Fibroblast of lung (primary cell): ENCODE results near the gene MFGE8. TPM values are rescaled to one million over a fixed set of nuclear protein-coding genes. Genes with fewer than 3 reads are reported as not detected.

Source experiments
- DNase-seq, 2 donors: peaks; one replicate each; pipeline versions ENCODE4 v3.0.0 to v3.0.0-alpha.2; 2010; ENCODE audit warnings: low read depth in 2 of 2
- H2AFZ ChIP-seq: 2 replicates; pipeline ENCODE4 v1.5.1; 2012; ENCODE audit warnings: low read length, control low read depth, inconsistent platforms
- H3K27ac ChIP-seq: 2 replicates; pipeline ENCODE4 v1.5.1; 2011; ENCODE audit warnings: low read length, control low read depth; ENCODE audit not compliant: insufficient read depth
- H3K27me3 ChIP-seq: 2 replicates; pipeline ENCODE4 v1.5.1; 2011; ENCODE audit warnings: mild to moderate bottlenecking, low read length; ENCODE audit not compliant: control insufficient read depth, insufficient read depth
- H3K36me3 ChIP-seq: 2 replicates; pipeline ENCODE4 v1.5.1; 2011; ENCODE audit warnings: low read length; ENCODE audit not compliant: control insufficient read depth, insufficient read depth
- H3K4me1 ChIP-seq: 2 replicates; pipeline ENCODE4 v1.5.1; 2011; ENCODE audit warnings: low read length; ENCODE audit not compliant: control insufficient read depth, insufficient read depth; ENCODE audit errors: extremely low read depth
- H3K4me2 ChIP-seq: 2 replicates; pipeline ENCODE4 v1.5.1; 2011; ENCODE audit warnings: low read length, control low read depth; ENCODE audit not compliant: insufficient read depth; ENCODE audit errors: extremely low read depth
- H3K4me3 ChIP-seq, 4 experiments: fragments of 200-600 bp in 1 of 4; sonication (generic) in 1 of 4; replicated peaks in 1 of 4; 2 replicates each; pipeline ENCODE4 v1.5.1; 2011 to 2016; ENCODE audit warnings: low read length in 4 of 4, low read depth in 3 of 4, mild to moderate bottlenecking in 3 of 4, control low read depth in 2 of 4, inconsistent platforms in 1 of 4, mixed read lengths in 1 of 4; ENCODE audit not compliant: insufficient read depth in 1 of 4; ENCODE audit errors: control extremely low read depth in 1 of 4
- H3K79me2 ChIP-seq: 2 replicates; pipeline ENCODE4 v1.5.1; 2012; ENCODE audit warnings: mild to moderate bottlenecking, low read length, inconsistent platforms; ENCODE audit not compliant: control insufficient read depth, insufficient read depth
- H3K9ac ChIP-seq: 2 replicates; pipeline ENCODE4 v1.5.1; 2011; ENCODE audit warnings: mild to moderate bottlenecking, low read length, control low read depth; ENCODE audit not compliant: insufficient read depth
- H3K9me3 ChIP-seq: 2 replicates; pipeline ENCODE4 v1.5.1; 2012; ENCODE audit warnings: low read depth, low read length; ENCODE audit not compliant: control insufficient read depth, insufficient read depth
- H4K20me1 ChIP-seq: 2 replicates; pipeline ENCODE4 v1.5.1; 2011; ENCODE audit warnings: low read length; ENCODE audit not compliant: control insufficient read depth, insufficient read depth; ENCODE audit errors: extremely low read depth
- CTCF ChIP-seq, 2 donors: IDR thresholded peaks in 1 of 2; conservative IDR thresholded peaks in 1 of 2; 1 replicate in 1 of 2; 2 replicates in 1 of 2; pipeline ENCODE4 v1.5.1; 2011 to 2012; ENCODE audit warnings: low read length in 2 of 2, control low read depth in 1 of 2, inconsistent platforms in 1 of 2, low read depth in 1 of 2, mild to moderate bottlenecking in 1 of 2
- EZH2 ChIP-seq: IDR thresholded peaks from 2 replicates; pipeline ENCODE4 v1.5.1; 2012; ENCODE audit warnings: low read length, control low read depth, mild to moderate bottlenecking; ENCODE audit errors: missing control alignments
- polyA plus RNA-seq, 2 donors: library from polyadenylated mRNA; depleted of rRNA in 1 of 2; stranded (reverse) in 1 of 2; unstranded in 1 of 2; fragments of >200 nt; gene quantifications; 2 replicates each; pipeline ENCODE4 v1.2.1, GENCODE V29; 2011 to 2012; ENCODE audit warnings: missing spikeins in 1 of 2
- total RNA-seq: library from RNA; depleted of rRNA; stranded (reverse); fragments of >200 nt; gene quantifications from 2 replicates; pipeline ENCODE4 v1.2.1, GENCODE V29; 2014

MFGE8 gene
- total and polyA plus RNA-seq, 2 donors (not counting 1 experiment from before 2014, with no cell fraction given) = 263 to 336 TPM

- H3K4me3 ChIP-seq = no peak overlapping the region
- TF ChIP-seq CTCF (conservative IDR thresholded peaks at IDR 0.05 in 1 of 2, IDR thresholded peaks at IDR 0.05 in 1 of 2; ENCODE audit: low read depth in 1 of 2, low read length in 2 of 2) (no peak), EZH2 (no peak)
These were observed 39.4 kb downstream of the MFGE8 start for GRCh38 chr15:88873786-88874185.

GRCh38 chr15:88872706-88873105 lies 40.5 kb downstream of the MFGE8 start:
- H3K4me2 ChIP-seq = no peak overlapping the region

More at GRCh38 chr15:88873786-88874185, 39.4 kb downstream of the MFGE8 start:
- Histone ChIP-seq H3K9me3 (no peaks in the 10 kb centered on the region), H3K9ac (no peak overlapping the region), H3K4me2 (no peak overlapping the region), H4K20me1 (no peaks in the 10 kb centered on the region), H3K79me2 (no peaks in the 10 kb centered on the region), H2AFZ (no peak overlapping the region), H3K27me3 (peaks cover 19% of the 10 kb centered on the region), H3K27ac (no peak overlapping the region), H3K4me1 (no peaks in the 10 kb centered on the region), H3K36me3 (no peaks in the 10 kb centered on the region)
- DNase-seq = no peak

GRCh38 chr15:88872106-88872505 lies 41.1 kb downstream of the MFGE8 start:
- Histone ChIP-seq H3K9ac (no peak overlapping the region), H3K4me1 (no peaks in the 10 kb centered on the region), H2AFZ (no peak overlapping the region), H3K36me3 (no peaks in the 10 kb centered on the region), H4K20me1 (no peaks in the 10 kb centered on the region), H3K4me3 (no peak overlapping the region), H3K9me3 (no peaks in the 10 kb centered on the region), H3K4me2 (no peak overlapping the region), H3K79me2 (no peaks in the 10 kb centered on the region), H3K27me3 (peaks cover 24% of the 10 kb centered on the region), H3K27ac (no peak overlapping the region)
- no peak for TF ChIP-seq CTCF (conservative IDR thresholded peaks at IDR 0.05 in 1 of 2, IDR thresholded peaks at IDR 0.05 in 1 of 2; ENCODE audit: low read depth in 1 of 2, low read length in 2 of 2)
- TF ChIP-seq EZH2 = no peak
- no peak for DNase-seq

More at GRCh38 chr15:88872706-88873105, 40.5 kb downstream of the MFGE8 start:
- no peak overlapping the region for H3K4me3 ChIP-seq
- H3K27ac ChIP-seq = no peak overlapping the region
- no peaks in the 10 kb centered on the region for H3K9me3 ChIP-seq
- H3K9ac ChIP-seq = no peak overlapping the region
- H4K20me1 ChIP-seq = no peaks in the 10 kb centered on the region
- DNase-seq = no peak
- peaks cover 24% of the 10 kb centered on the region for H3K27me3 ChIP-seq
- no peak for TF ChIP-seq CTCF (conservative IDR thresholded peaks at IDR 0.05 in 1 of 2, IDR thresholded peaks at IDR 0.05 in 1 of 2; ENCODE audit: low read depth in 1 of 2, low read length in 2 of 2)
- no peaks in the 10 kb centered on the region for H3K79me2 ChIP-seq
- no peaks in the 10 kb centered on the region for H3K36me3 ChIP-seq
- H3K4me1 ChIP-seq = no peaks in the 10 kb centered on the region
- H2AFZ ChIP-seq = no peak overlapping the region
